ENCODE results near the gene SDK2.

- TF ChIP-seq, protein P1, sequence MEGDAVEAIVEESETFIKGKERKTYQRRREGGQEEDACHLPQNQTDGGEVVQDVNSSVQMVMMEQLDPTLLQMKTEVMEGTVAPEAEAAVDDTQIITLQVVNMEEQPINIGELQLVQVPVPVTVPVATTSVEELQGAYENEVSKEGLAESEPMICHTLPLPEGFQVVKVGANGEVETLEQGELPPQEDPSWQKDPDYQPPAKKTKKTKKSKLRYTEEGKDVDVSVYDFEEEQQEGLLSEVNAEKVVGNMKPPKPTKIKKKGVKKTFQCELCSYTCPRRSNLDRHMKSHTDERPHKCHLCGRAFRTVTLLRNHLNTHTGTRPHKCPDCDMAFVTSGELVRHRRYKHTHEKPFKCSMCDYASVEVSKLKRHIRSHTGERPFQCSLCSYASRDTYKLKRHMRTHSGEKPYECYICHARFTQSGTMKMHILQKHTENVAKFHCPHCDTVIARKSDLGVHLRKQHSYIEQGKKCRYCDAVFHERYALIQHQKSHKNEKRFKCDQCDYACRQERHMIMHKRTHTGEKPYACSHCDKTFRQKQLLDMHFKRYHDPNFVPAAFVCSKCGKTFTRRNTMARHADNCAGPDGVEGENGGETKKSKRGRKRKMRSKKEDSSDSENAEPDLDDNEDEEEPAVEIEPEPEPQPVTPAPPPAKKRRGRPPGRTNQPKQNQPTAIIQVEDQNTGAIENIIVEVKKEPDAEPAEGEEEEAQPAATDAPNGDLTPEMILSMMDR (IDR thresholded peaks at IDR 0.05), result no peak
- no peak for TF ChIP-seq POLR2A (IDR thresholded peaks at IDR 0.05)
Observed at GRCh38 chr17:73354423-73355284, 289.6 kb downstream of the SDK2 start.
